Ovary (tissue), 9 donors: ENCODE measurements around the gene SOAT2. TPM values are rescaled to one million over a fixed set of nuclear protein-coding genes. Genes with fewer than 3 reads are reported as not detected.

Experiments used
- DNase-seq, 5 donors: peaks; one replicate each; pipeline ENCODE4 v3.0.0-alpha.2; 2019 to 2020
- H3K27ac ChIP-seq, 2 donors: fragments of 200-600 bp; one replicate each; pipeline versions ENCODE4 v1.5.1 to v1.8.0; 2019 to 2022
- H3K27me3 ChIP-seq: fragments of 200-600 bp; one replicate; pipeline ENCODE4 v1.8.0; 2022
- H3K36me3 ChIP-seq: fragments of 200-600 bp; sonication (generic); one replicate; pipeline ENCODE4 v1.5.1; 2019
- H3K4me1 ChIP-seq: one replicate; pipeline ENCODE4 v1.8.1; 2013; ENCODE audit warnings: mild to moderate bottlenecking, moderate library complexity; ENCODE audit not compliant: insufficient read depth
- H3K4me3 ChIP-seq: fragments of 200-600 bp; sonication (generic); one replicate; pipeline ENCODE4 v1.5.1; 2017
- H3K9me3 ChIP-seq, 2 donors: fragments of 200-600 bp in 1 of 2; sonication (generic) in 1 of 2; one replicate each; pipeline versions ENCODE4 v1.5.1 to v1.8.1; 2013 to 2019; ENCODE audit warnings: mild to moderate bottlenecking in 1 of 2, moderate library complexity in 1 of 2
- EP300 ChIP-seq: sonication (generic); formaldehyde crosslinking; IDR thresholded peaks from one replicate; pipeline ENCODE4 v1.6.1; 2017; ENCODE audit warnings: antibody characterized with exemption
- POLR2A ChIP-seq: fragments of 450-650 bp; IDR thresholded peaks from one replicate; pipeline ENCODE4 v1.6.1; 2017; ENCODE audit warnings: antibody characterized with exemption, mild to moderate bottlenecking, moderate library complexity
- WGBS, 3 donors: extraction: QIAGEN DNeasy Blood & Tissue Kit in 1 of 3; methylation state at CpG; one replicate each; pipeline versions ENCODE4 v1.1.5 to v1.1.7; 2013 to 2017; 5-methylcytosine and 5-hydroxymethylcytosine counted together
- intact Hi-C, 4 donors: fragments of 100-400 bp; cut with DNase I; formaldehyde crosslinking; loops; one replicate each; pipeline versions ENCODE4 v1.11.0 to v1.15.1; 2022 to 2023
- polyA plus RNA-seq, 2 donors: library from polyadenylated mRNA; stranded (reverse); fragments of 200-250 nt in 1 of 2; fragments of 350-450 nt in 1 of 2; fragmentation: Illumina TruSeq in 1 of 2; extraction: RNeasy Lipid Tissue Mini Kit (QIAGEN cat#74804) in 1 of 2; gene quantifications; one replicate each; pipeline ENCODE4 v1.2.3, GENCODE V29; 2013 to 2014
- total RNA-seq, 7 donors: library from RNA; depleted of rRNA in 2 of 7; stranded (reverse); fragments of >200 nt in 2 of 7; fragmentation: NEBNext Ultra II Directional in 3 of 7; extraction: Animal tissue kit (Norgen Biotek cat#: 25700) in 3 of 7; gene quantifications; one replicate each; pipeline versions ENCODE4 v1.1.0 to v1.2.4, GENCODE V29; 2016 to 2023
- TF ChIP-seq, protein P1 (sequence below), 3 donors: fragments of 450-650 bp in 2 of 3; fragments of 200-600 bp in 1 of 3; IDR thresholded peaks; one replicate each; pipeline versions ENCODE4 v1.5.1 to v1.8.0; 2016 to 2022; ENCODE audit warnings: antibody characterized with exemption in 3 of 3, mild to moderate bottlenecking in 1 of 3
- donor health status: DM: no; HTN: no; CAD: no; lungs with moderate emphysema.
- donor health status: DM: no; HTN: no; CAD: no.
- donor health status: Bipolar disorder and iron deficiency.
- donor health status: DM: yes; HTN: yes; CAD: no.
- donor health status: DM: no; HTN: no; CAD: no.
- donor health status: DM: yes; HTN: yes; CAD: no.

The SOAT2 gene
- total and polyA plus RNA-seq, 9 donors: 0.07 to 0.72 (median 0.28) TPM; not detected in 4

DNA sequence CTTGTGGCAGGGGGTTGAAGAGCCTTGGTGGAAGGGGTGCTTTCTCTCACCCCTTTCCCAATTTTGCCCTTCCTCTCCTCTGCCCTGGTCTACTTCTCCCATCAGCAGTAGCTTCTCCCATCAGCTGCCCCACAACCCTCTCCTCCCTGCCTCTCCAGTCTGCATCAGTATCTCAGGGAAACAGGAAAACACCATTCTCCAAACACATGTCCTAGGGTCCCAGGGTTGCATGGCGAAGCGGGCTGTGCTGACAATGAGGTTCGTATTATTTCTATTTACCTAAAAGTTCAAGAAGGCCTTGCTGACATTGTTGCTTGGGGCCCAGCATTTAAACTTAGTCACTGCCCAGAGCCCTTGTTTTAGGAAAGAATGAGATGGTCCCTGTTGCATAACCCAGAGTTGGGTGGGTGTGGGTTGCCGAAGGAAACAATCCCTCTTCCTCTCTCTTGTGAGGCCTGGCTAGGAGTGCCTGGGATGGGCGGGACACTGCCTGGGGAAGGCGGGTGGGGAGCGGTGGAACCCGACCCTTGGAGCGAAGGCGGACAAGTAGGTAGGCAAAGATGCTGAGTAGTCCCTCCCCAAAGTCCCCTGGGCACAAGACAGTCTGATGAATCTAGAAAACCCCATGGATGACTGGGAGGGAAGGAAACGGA, 7.1 kb upstream of the SOAT2 start:
- no peaks in the 10 kb centered on the region for H3K9me3 ChIP-seq
- peaks cover 14% of the 10 kb centered on the region for H3K4me1 ChIP-seq
- TF ChIP-seq EP300 (no peak), POLR2A (peak; percentile 58)
- H3K4me3 ChIP-seq: peak overlapping the region; percentile 51
- peak; percentile 72 to 88 (median 78) for DNase-seq
- intact Hi-C loops: no loop called here
- peak overlapping the region; percentile 59 to 75 for H3K27ac ChIP-seq
- H3K27me3 ChIP-seq: no peaks in the 10 kb centered on the region
- H3K36me3 ChIP-seq: no peaks in the 10 kb centered on the region
- WGBS, 3 donors: 18 to 45% (median 36%) methylated on average over 11 of the region's 11 CpGs

DNA sequence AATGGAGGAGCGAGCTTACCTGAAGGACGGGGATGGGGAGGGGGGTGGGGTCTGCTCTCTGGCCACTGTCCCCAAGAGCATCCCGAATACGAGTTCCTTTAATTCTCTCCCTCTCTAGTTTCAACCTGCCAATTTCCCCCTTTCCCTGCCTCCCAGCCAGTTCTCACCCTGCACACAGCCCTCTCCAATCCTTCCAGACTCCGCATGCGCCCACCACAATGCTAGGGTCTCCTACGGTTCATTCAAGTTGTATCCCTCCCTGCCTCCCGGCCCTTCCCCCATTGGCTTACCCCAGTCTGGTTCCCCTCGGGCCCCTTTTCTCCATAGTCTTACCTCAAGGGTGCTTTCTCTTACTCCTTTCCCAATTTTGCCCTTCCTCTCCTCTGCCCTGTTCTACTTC, 6.5 kb upstream of the SOAT2 start:
- peak in 4 of 5 donors; percentile 44 to 55 (median 50) for DNase-seq
- peak overlapping the region; percentile 59 to 75 for H3K27ac ChIP-seq
- intact Hi-C loops: no loop called here
- no peaks in the 10 kb centered on the region for H3K9me3 ChIP-seq
- peak overlapping the region; percentile 51 for H3K4me3 ChIP-seq
- WGBS, 3 donors: 19 to 45% (median 43%) methylated on average over 9 of the region's 9 CpGs
- H3K36me3 ChIP-seq: no peaks in the 10 kb centered on the region
- no peaks in the 10 kb centered on the region for H3K27me3 ChIP-seq
- TF ChIP-seq POLR2A (no peak), EP300 (no peak)
- TF ChIP-seq, protein P1, sequence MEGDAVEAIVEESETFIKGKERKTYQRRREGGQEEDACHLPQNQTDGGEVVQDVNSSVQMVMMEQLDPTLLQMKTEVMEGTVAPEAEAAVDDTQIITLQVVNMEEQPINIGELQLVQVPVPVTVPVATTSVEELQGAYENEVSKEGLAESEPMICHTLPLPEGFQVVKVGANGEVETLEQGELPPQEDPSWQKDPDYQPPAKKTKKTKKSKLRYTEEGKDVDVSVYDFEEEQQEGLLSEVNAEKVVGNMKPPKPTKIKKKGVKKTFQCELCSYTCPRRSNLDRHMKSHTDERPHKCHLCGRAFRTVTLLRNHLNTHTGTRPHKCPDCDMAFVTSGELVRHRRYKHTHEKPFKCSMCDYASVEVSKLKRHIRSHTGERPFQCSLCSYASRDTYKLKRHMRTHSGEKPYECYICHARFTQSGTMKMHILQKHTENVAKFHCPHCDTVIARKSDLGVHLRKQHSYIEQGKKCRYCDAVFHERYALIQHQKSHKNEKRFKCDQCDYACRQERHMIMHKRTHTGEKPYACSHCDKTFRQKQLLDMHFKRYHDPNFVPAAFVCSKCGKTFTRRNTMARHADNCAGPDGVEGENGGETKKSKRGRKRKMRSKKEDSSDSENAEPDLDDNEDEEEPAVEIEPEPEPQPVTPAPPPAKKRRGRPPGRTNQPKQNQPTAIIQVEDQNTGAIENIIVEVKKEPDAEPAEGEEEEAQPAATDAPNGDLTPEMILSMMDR (IDR thresholded peaks at IDR 0.05): no peak
- H3K4me1 ChIP-seq: peaks cover 14% of the 10 kb centered on the region

DNA sequence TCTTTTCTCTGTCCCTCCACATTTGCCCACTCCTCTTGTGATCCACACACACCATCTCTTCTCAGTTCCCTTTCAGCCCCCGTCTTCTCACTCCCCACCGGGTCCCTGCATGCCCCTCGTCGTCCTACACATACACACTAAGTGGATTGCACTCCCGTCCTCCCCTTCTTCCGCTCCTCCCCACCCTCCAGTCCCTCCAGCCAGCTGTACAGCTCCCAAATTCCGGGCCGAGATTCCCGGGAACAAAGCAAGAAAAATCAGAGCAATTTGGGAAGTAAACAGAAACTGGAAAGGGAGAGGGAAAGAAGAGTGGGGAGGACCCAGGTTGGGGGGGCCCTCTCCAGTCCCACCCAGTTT, 6.1 kb upstream of the SOAT2 start:
- Histone ChIP-seq H3K27ac (peak overlapping the region; percentile 59 to 75), H3K27me3 (no peaks in the 10 kb centered on the region), H3K36me3 (no peaks in the 10 kb centered on the region), H3K9me3 (no peaks in the 10 kb centered on the region), H3K4me1 (peaks cover 14% of the 10 kb centered on the region), H3K4me3 (peak overlapping the region; percentile 51)
- intact Hi-C loops: no loop called here
- WGBS, 3 donors: 1 to 2% (median 1%) methylated on average over 9 of the region's 9 CpGs
- TF ChIP-seq, protein P1 (IDR thresholded peaks at IDR 0.05): no peak
- TF ChIP-seq EP300 (no peak), POLR2A (no peak)
- peak in 3 of 5 donors; percentile 68 to 75 (median 72) for DNase-seq

DNA sequence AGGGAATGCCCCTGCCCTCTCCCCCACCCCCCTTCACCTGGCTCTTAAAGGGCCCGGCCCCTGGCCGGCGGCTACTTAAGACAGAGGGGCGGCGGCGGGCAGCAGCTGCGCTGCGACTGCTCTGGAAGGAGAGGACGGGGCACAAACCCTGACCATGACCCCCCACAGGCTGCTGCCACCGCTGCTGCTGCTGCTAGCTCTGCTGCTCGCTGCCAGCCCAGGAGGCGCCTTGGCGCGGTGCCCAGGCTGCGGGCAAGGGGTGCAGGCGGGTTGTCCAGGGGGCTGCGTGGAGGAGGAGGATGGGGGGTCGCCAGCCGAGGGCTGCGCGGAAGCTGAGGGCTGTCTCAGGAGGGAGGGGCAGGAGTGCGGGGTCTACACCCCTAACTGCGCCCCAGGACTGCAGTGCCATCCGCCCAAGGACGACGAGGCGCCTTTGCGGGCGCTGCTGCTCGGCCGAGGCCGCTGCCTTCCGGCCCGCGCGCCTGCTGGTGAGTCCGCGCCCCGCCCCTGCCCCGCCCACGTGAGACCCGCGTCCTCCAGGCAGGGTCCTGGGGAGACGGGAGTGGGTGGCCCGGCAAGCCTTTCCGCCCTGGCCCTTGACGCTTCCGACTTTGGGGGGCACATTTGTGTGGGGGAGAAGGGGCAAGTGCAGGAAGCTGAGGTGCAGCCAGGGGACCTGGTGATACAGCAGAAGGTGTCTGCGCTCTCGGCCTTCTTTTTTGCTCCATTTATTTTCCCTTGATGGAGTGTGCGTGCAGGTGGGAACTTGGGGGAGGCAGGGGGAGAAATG, 5.5 kb upstream of the SOAT2 start, which contains the start of gene IGFBP6:
Gene IGFBP6 (plus strand): TSS at position 104 of the 790 bp plus-strand sequence. CDS start 51 bp downstream, at position 155.
- H3K36me3 ChIP-seq: no peaks in the 10 kb centered on the region
- TF ChIP-seq EP300 (no peak), POLR2A (peak; percentile 32)
- TF ChIP-seq, protein P1 (IDR thresholded peaks at IDR 0.05): peak in 2 of 3 donors; percentile 33 to 41
- WGBS, 3 donors: 2% methylated on average over 36 to 51 of the region's 51 CpGs
- intact Hi-C loops: loop anchor here in 3 of 4 donors (2.0 kb wide), 1 partner anchor 31 kb away; no protein-coding TSS in a partner anchor
- no peaks in the 10 kb centered on the region for H3K9me3 ChIP-seq
- peak within 1 kb of the TSS; percentile 51 for H3K4me3 ChIP-seq
- H3K4me1 ChIP-seq: peaks cover 14% of the 10 kb centered on the region
- H3K27me3 ChIP-seq: no peaks in the 10 kb centered on the region
- peak; percentile 67 to 77 (median 76) for DNase-seq
- H3K27ac ChIP-seq: peak within 1 kb of the TSS; percentile 59 to 75
